ENCODE results near the gene VPS37C. TPM values are rescaled to one million over a fixed set of nuclear protein-coding genes. Genes with fewer than 3 reads are reported as not detected.
A peak's percentile ranks its signal among the peaks of the same experiment; 100 is the strongest.

VPS37C gene
- total RNA-seq, 1 donor from 2014 or later = 8.7 TPM

GRCh38 chr11:61091373-61092279 is 69.6 kb downstream of the VPS37C start:
- FAIRE-seq (no peak), DNase-seq (ENCODE audit: low read depth) (peak; percentile 72)
- TF ChIP-seq CTCF (IDR thresholded peaks at IDR 0.05; ENCODE audit: insufficient read depth, low read length, severe bottlenecking) = no peak
- Histone ChIP-seq H3K36me3 (ENCODE audit: control insufficient read depth, insufficient read depth, low read length) (no peaks in the 10 kb centered on the region), H3K4me3 (ENCODE audit: low read depth, low read length) (no peak overlapping the region), H3K27me3 (ENCODE audit: control insufficient read depth, insufficient read depth, low read length) (peaks cover 1% of the 10 kb centered on the region)

- H3K4me3 ChIP-seq (ENCODE audit: low read depth, low read length) = no peak overlapping the region
- DNase-seq (ENCODE audit: low read depth) (no peak), FAIRE-seq (no peak)
- no peak for TF ChIP-seq CTCF (IDR thresholded peaks at IDR 0.05; ENCODE audit: insufficient read depth, low read length, severe bottlenecking)
- no peaks in the 10 kb centered on the region for H3K36me3 ChIP-seq (ENCODE audit: control insufficient read depth, insufficient read depth, low read length)
- peaks cover 1% of the 10 kb centered on the region for H3K27me3 ChIP-seq (ENCODE audit: control insufficient read depth, insufficient read depth, low read length)
Measured at GRCh38 chr11:61090982-61091372, 70.2 kb downstream of the VPS37C start.

GRCh38 chr11:61090521-61090920 is 70.7 kb downstream of the VPS37C start:
- Histone ChIP-seq H3K27me3 (ENCODE audit: control insufficient read depth, insufficient read depth, low read length) (peaks cover 1% of the 10 kb centered on the region), H3K36me3 (ENCODE audit: control insufficient read depth, insufficient read depth, low read length) (no peaks in the 10 kb centered on the region), H3K4me3 (ENCODE audit: low read depth, low read length) (no peak overlapping the region)
- no peak for FAIRE-seq
- no peak for TF ChIP-seq CTCF (IDR thresholded peaks at IDR 0.05; ENCODE audit: insufficient read depth, low read length, severe bottlenecking)
- no peak for DNase-seq (ENCODE audit: low read depth)

GRCh38 chr11:61089806-61090491 is 71.3 kb downstream of the VPS37C start:
- FAIRE-seq = no peak
- Histone ChIP-seq H3K36me3 (ENCODE audit: control insufficient read depth, insufficient read depth, low read length) (no peaks in the 10 kb centered on the region), H3K4me3 (ENCODE audit: low read depth, low read length) (no peak overlapping the region), H3K27me3 (ENCODE audit: control insufficient read depth, insufficient read depth, low read length) (peaks cover 1% of the 10 kb centered on the region)
- TF ChIP-seq CTCF (IDR thresholded peaks at IDR 0.05; ENCODE audit: insufficient read depth, low read length, severe bottlenecking) = no peak
- no peak for DNase-seq (ENCODE audit: low read depth)

GRCh38 chr11:61087426-61088119 is 73.7 kb downstream of the VPS37C start:
- Histone ChIP-seq H3K36me3 (ENCODE audit: control insufficient read depth, insufficient read depth, low read length) (no peaks in the 10 kb centered on the region), H3K4me3 (ENCODE audit: low read depth, low read length) (no peak overlapping the region), H3K27me3 (ENCODE audit: control insufficient read depth, insufficient read depth, low read length) (peaks cover 1% of the 10 kb centered on the region)
- DNase-seq (ENCODE audit: low read depth) (no peak), FAIRE-seq (no peak)
- TF ChIP-seq CTCF (IDR thresholded peaks at IDR 0.05; ENCODE audit: insufficient read depth, low read length, severe bottlenecking) = no peak

Measured in bronchial epithelial cell (primary cell).